ENCODE results near the gene EIF4G3.
"Not testable (repeated sequence)": the region's sequence is repeated elsewhere in the genome, so short reads cannot be mapped to it uniquely, and the experiment has no call there.

EIF4G3 gene

GRCh38 chr1:21034725-21035628 is 141.7 kb downstream of the EIF4G3 start:
- Histone ChIP-seq H3K4me1 (ENCODE audit: insufficient read depth, low read length) (no peaks in the 10 kb centered on the region), H3K27me3 (ENCODE audit: insufficient read depth, low read length) (no peaks in the 10 kb centered on the region), H3K4me3 (ENCODE audit: low read length) (no peak overlapping the region), H2AFZ (ENCODE audit: low read depth, low read length) (no peak overlapping the region), H3K36me3 (ENCODE audit: insufficient read depth, low read length) (no peaks in the 10 kb centered on the region), H3K9me3 (ENCODE audit: low read length) (peaks cover 7% of the 10 kb centered on the region)

DNA sequence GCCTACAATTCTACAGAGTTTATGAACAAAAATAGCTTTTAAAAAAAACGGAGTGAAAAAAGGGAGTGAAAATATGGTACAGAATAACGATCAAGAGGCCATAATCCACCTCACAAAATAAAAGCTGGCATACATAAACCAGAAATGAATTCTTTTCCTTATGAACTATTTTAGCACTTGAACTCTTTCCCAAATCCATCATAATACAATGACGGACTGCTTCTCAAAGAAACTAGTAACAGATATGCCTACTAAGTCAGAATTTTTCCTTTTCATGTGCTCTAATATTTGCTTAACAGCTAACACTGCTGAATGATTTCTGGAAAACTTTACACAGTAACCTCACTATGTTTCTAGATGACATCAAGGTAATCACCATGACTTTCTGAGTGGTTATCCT is 144.0 kb downstream of the EIF4G3 start:
- H3K4me3 ChIP-seq (ENCODE audit: low read length), result no peak overlapping the region
- H2AFZ ChIP-seq (ENCODE audit: low read depth, low read length), result no peak overlapping the region
- H3K27me3 ChIP-seq (ENCODE audit: insufficient read depth, low read length), result no peaks in the 10 kb centered on the region
- no peaks in the 10 kb centered on the region for H3K4me1 ChIP-seq (ENCODE audit: insufficient read depth, low read length)
- H3K9me3 ChIP-seq (ENCODE audit: low read length), result peaks cover 7% of the 10 kb centered on the region
- no peaks in the 10 kb centered on the region for H3K36me3 ChIP-seq (ENCODE audit: insufficient read depth, low read length)

DNA sequence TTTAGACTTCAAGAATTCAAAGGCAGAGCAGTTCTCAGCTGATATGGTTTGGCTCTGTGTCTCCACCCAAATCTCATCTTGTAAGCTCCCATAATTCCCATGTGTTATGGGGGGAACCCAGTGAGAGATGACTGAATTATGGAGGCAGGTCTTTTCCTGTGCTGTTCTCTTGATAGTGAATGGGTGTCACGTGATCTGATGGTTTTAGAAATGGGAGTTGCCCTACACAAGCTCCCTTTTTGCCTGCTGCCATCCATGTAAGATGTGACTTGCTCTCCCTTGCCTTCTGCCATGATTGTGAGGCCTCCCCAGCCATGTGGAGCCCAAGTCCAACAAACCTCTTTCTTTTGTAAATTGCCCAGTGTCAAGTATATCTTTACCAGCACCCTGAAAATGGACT is 146.5 kb downstream of the EIF4G3 start:
- peaks cover 6% of the 10 kb centered on the region for H3K9me3 ChIP-seq (ENCODE audit: low read length)
- no peaks in the 10 kb centered on the region for H3K4me1 ChIP-seq (ENCODE audit: insufficient read depth, low read length)
- no peaks in the 10 kb centered on the region for H3K36me3 ChIP-seq (ENCODE audit: insufficient read depth, low read length)
- H3K4me3 ChIP-seq (ENCODE audit: low read length), result no peak overlapping the region
- no peaks in the 10 kb centered on the region for H3K27me3 ChIP-seq (ENCODE audit: insufficient read depth, low read length)
- no peak overlapping the region for H2AFZ ChIP-seq (ENCODE audit: low read depth, low read length)

- no peaks in the 10 kb centered on the region for H3K4me1 ChIP-seq (ENCODE audit: insufficient read depth, low read length)
- H3K27me3 ChIP-seq (ENCODE audit: insufficient read depth, low read length), result no peaks in the 10 kb centered on the region
- H2AFZ ChIP-seq (ENCODE audit: low read depth, low read length), result no peak overlapping the region
- H3K4me3 ChIP-seq (ENCODE audit: low read length), result no peak overlapping the region
- H3K36me3 ChIP-seq (ENCODE audit: insufficient read depth, low read length), result no peaks in the 10 kb centered on the region
- H3K9me3 ChIP-seq (ENCODE audit: low read length), result peaks cover 6% of the 10 kb centered on the region
These were observed 148.1 kb downstream of the EIF4G3 start for GRCh38 chr1:21028520-21029145.

- Histone ChIP-seq H2AFZ (ENCODE audit: low read depth, low read length) (no peak overlapping the region), H3K4me3 (ENCODE audit: low read length) (no peak overlapping the region), H3K4me1 (ENCODE audit: insufficient read depth, low read length) (no peaks in the 10 kb centered on the region), H3K36me3 (ENCODE audit: insufficient read depth, low read length) (no peaks in the 10 kb centered on the region), H3K9me3 (ENCODE audit: low read length) (peaks cover 6% of the 10 kb centered on the region), H3K27me3 (ENCODE audit: insufficient read depth, low read length) (no peaks in the 10 kb centered on the region)
These were observed 148.9 kb downstream of the EIF4G3 start for GRCh38 chr1:21027805-21028204.

DNA sequence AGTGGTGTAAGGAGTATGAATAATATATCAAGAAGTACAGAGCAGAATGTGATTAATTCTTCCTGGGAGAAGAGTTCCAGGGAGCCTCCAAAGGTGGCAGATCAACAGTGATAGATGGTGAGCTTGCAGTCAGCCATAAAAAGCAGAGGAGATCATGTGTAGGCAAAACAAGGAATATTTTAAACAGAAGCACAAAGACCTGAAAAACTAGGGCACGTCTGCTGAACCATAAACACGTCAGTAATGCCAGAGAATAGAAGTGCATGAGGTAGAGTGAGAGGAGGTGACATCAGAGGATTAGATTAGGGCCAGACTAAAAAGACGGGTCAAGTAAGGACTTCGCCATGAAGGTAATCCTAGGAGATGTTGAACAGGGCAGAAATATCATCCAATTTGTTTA is 151.8 kb downstream of the EIF4G3 start:
- Histone ChIP-seq H3K9me3 (ENCODE audit: low read length) (peaks cover 2% of the 10 kb centered on the region), H2AFZ (ENCODE audit: low read depth, low read length) (no peak overlapping the region), H3K27me3 (ENCODE audit: insufficient read depth, low read length) (no peaks in the 10 kb centered on the region), H3K4me3 (ENCODE audit: low read length) (no peak overlapping the region), H3K4me1 (ENCODE audit: insufficient read depth, low read length) (no peaks in the 10 kb centered on the region), H3K36me3 (ENCODE audit: insufficient read depth, low read length) (no peaks in the 10 kb centered on the region)

DNA sequence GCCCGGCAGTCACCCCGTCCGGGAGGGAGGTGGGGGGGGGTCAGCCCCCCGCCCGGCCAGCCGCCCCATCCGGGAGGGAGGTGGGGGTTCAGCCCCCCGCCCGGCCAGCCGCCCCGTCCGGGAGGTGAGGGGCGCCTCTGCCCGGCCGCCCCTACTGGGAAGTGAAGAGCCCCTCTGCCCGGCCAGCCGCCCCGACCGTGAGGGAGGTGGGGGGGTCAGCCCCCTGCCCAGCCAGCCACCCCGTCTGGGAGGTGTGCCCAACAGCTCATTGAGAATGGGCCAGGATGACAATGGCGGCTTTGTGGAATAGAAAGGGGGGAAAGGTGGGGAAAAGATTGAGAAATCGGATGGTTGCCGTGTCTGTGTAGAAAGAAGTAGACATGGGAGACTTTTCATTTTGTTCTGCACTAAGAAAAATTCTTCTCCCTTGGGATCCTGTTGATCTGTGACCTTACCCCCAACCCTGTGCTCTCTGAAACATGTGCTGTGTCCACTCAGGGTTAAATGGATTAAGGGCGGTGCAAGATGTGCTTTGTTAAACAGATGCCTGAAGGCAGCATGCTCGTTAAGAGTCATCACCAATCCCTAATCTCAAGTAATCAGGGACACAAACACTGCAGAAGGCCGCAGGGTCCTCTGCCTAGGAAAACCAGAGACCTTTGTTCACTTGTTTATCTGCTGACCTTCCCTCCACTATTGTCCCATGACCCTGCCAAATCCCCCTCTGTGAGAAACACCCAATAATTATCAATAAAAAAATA is 152.4 kb downstream of the EIF4G3 start:
- H3K36me3 ChIP-seq (ENCODE audit: insufficient read depth, low read length); H3K4me1 ChIP-seq (ENCODE audit: insufficient read depth, low read length); H3K4me3 ChIP-seq (ENCODE audit: low read length); H3K27me3 ChIP-seq (ENCODE audit: insufficient read depth, low read length); H3K9me3 ChIP-seq (ENCODE audit: low read length); H2AFZ ChIP-seq (ENCODE audit: low read depth, low read length): not testable (repeated sequence)

DNA sequence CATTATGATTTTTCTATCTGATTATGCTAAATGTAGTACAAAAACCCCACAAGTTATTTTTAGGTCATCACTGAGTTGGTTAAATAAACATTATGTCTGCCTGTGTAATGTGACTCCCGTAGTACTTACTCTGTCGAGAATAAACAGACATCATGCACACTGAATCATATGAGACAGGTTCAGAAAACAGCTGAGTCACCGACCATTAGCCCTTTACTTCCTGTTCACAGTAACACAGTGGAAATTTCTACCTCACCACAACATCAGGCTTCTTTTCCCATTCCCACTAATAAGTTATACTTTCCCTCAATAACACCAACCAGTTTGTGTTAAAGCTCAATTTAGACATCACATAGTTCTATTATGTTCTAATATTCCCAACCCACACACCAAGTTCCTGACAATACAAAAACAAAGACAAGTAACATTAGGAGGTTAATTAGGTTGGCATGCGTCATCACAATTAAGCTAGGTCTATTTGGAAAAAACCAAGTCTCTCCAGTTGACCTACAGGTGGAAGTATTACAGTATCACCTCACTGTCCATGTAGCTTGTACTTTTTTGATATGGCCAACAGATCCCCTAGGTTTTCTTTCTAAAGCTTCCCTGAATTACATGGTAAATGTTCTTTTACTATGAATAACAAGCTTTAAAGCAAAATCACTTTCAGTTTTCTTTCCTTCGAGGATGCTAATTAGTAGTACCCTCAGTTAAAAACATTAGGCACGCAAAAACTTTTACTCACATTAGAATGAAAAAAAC is 154.2 kb downstream of the EIF4G3 start:
- Histone ChIP-seq H3K27me3 (ENCODE audit: insufficient read depth, low read length) (no peaks in the 10 kb centered on the region), H3K4me3 (ENCODE audit: low read length) (no peak overlapping the region), H3K9me3 (ENCODE audit: low read length) (peaks cover 2% of the 10 kb centered on the region), H3K4me1 (ENCODE audit: insufficient read depth, low read length) (no peaks in the 10 kb centered on the region), H3K36me3 (ENCODE audit: insufficient read depth, low read length) (peaks cover 2% of the 10 kb centered on the region), H2AFZ (ENCODE audit: low read depth, low read length) (no peak overlapping the region)

- peaks cover 2% of the 10 kb centered on the region for H3K36me3 ChIP-seq (ENCODE audit: insufficient read depth, low read length)
- no peaks in the 10 kb centered on the region for H3K27me3 ChIP-seq (ENCODE audit: insufficient read depth, low read length)
- H3K4me3 ChIP-seq (ENCODE audit: low read length), result no peak overlapping the region
- no peaks in the 10 kb centered on the region for H3K9me3 ChIP-seq (ENCODE audit: low read length)
- no peak overlapping the region for H2AFZ ChIP-seq (ENCODE audit: low read depth, low read length)
- no peaks in the 10 kb centered on the region for H3K4me1 ChIP-seq (ENCODE audit: insufficient read depth, low read length)
These were observed 155.4 kb downstream of the EIF4G3 start for GRCh38 chr1:21021311-21021710.

DNA sequence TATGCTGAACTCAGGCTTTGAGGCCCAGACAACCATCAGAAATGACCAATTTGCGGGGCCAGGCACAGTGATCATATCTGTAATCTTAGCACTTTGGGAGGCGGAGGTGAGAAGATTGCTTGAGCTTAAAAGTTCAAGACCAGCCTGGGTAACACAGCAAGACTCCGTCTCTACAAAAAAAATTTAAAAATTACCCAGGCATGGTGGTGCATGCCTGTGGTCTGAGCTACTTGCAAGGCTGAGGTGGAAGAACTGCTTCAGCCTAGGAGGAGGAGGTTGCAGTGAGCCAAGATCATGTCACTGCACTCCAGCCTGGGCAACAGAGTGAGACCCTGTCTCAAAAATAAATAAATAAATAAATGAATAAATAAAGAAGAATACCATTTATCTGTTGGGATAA is 156.5 kb downstream of the EIF4G3 start:
- Histone ChIP-seq H3K36me3 (ENCODE audit: insufficient read depth, low read length) (peaks cover 2% of the 10 kb centered on the region), H3K27me3 (ENCODE audit: insufficient read depth, low read length) (no peaks in the 10 kb centered on the region), H2AFZ (ENCODE audit: low read depth, low read length) (no peak overlapping the region), H3K9me3 (ENCODE audit: low read length) (no peaks in the 10 kb centered on the region), H3K4me1 (ENCODE audit: insufficient read depth, low read length) (no peaks in the 10 kb centered on the region), H3K4me3 (ENCODE audit: low read length) (no peak overlapping the region)

- Histone ChIP-seq H3K9me3 (ENCODE audit: low read length) (no peaks in the 10 kb centered on the region), H3K4me1 (ENCODE audit: insufficient read depth, low read length) (no peaks in the 10 kb centered on the region), H3K36me3 (ENCODE audit: insufficient read depth, low read length) (peaks cover 2% of the 10 kb centered on the region), H3K27me3 (ENCODE audit: insufficient read depth, low read length) (no peaks in the 10 kb centered on the region), H2AFZ (ENCODE audit: low read depth, low read length) (no peak overlapping the region), H3K4me3 (ENCODE audit: low read length) (no peak overlapping the region)
These were observed 158.0 kb downstream of the EIF4G3 start for GRCh38 chr1:21018673-21019072.

DNA sequence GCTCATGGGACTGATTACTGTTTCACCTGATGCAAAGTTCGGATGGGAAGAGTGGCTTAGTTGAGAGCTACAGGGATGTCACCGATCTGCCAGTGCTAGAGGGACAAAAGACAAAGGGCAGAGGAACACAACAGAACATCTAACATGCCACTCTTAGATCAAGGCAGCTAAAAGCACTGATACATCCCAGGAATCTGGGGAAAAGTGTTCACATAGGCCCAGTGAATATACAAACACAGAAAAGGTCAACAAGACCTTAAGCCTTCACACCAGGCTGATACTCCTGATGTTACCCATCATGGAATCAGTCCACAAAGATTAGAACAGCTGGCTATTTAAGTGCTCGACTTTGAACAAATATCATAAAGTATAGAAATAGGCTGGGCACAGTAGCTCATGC is 163.2 kb downstream of the EIF4G3 start:
- no peak overlapping the region for H3K4me3 ChIP-seq (ENCODE audit: low read length)
- no peaks in the 10 kb centered on the region for H3K27me3 ChIP-seq (ENCODE audit: insufficient read depth, low read length)
- peaks cover 9% of the 10 kb centered on the region for H3K4me1 ChIP-seq (ENCODE audit: insufficient read depth, low read length)
- H3K9me3 ChIP-seq (ENCODE audit: low read length), result no peaks in the 10 kb centered on the region
- H2AFZ ChIP-seq (ENCODE audit: low read depth, low read length), result no peak overlapping the region
- no peaks in the 10 kb centered on the region for H3K36me3 ChIP-seq (ENCODE audit: insufficient read depth, low read length)

Data from neuron (in vitro differentiated cells).